GM21619 (cell line): ENCODE data around the gene EVL.

ENCODE experiments used
- ATAC-seq: cut with Tn5 transposase; IDR thresholded peaks from one replicate; pipeline ENCODE4 v1.9.1; 2021; ENCODE audit not compliant: unreplicated experiment

EVL gene

GRCh38 chr14:100038065-100038464 lies 27.2 kb upstream of the EVL start:
- no peak for ATAC-seq

DNA sequence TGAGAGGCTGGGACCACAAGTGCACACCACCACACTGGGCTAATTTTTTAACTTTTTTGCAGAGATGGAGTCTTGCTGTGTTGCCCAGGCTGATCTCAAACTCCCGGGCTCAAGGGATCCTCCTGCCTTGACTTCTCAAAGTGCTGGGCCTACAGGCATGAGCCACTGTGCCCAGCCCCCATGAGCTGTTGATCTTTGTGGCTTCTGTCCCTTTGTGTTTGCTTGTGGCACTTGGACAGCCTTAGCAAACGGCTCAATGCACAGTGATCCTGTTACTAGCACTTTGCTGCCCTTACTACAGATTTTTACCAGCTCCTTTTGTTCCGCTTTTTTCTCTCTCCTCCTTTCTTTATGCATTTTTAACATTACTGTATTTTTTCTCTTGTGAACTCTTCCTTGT lies 25.3 kb upstream of the EVL start:
- no peak for ATAC-seq

GRCh38 chr14:100041271-100041670 lies 24.0 kb upstream of the EVL start:
- ATAC-seq = no peak

GRCh38 chr14:100042286-100042685 lies 22.9 kb upstream of the EVL start:
- no peak for ATAC-seq

DNA sequence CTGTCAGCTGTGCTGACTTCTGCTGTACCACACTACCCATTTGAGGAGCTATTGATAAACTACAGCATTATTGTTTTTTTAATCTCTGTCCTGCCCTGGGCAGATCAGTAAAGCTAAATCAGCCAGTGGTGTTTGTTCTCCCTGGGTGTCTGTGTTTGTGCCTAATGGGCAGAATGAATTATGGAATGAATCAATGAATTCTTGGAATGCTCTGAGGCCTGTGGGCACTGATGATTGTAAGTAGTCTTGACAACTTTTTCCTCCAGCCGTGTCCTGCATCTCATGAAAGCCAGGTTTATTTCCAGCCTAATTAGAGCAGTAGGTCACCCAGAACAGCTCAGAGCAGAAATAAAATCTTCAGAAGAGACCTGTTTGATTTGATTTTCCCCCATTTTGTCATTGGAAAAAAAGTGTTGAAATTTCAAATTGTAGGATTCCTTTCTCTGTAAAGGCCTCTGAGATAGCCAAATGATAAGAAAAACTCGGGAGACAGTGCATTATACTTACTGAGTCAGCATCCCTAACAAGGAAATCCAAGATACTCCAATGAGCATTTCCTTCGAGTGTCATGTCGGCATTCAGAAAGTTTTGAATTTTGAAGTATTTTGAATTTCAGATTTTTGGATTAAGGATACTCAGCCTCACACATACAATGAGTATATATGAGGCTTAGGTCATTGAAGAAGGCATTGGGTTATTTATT lies 19.4 kb upstream of the EVL start:
- no peak for ATAC-seq

DNA sequence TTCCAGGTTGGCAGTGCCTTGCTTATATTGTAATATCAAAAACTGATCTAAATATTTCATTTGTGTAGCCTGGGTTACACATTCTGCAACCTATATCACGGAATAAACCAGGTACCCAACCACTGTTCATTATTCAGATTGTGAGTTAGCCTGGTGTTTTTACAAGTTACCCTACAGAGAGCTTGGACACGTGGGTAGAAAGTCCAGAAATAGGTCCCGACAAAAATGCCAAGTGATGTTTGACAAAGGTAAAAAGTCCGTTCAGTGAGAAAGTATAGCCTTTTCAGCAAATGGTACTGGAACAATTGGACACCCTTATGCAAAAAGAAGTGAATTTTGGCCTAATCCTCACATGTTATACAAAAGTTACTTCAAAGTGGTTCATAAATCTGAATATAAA lies 17.6 kb upstream of the EVL start:
- ATAC-seq = no peak

DNA sequence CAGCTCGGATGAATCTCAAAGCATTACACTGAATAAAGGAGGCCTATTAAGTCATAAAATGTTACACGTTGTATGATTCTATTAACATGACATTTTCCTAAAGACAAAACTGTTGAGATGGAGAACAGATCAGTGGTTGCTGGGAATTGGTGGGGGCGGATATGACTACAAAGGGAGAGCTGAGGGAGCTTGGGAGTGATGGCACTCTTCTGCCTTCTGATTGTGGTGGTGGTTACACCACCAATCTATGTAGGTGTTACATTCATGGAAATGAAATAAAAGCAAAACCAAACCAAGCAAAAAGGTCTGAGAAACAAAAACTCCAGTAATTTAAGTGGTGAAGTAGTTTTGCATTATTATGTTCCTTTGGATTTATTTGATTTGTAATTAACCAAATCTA lies 16.4 kb upstream of the EVL start:
- no peak for ATAC-seq

DNA sequence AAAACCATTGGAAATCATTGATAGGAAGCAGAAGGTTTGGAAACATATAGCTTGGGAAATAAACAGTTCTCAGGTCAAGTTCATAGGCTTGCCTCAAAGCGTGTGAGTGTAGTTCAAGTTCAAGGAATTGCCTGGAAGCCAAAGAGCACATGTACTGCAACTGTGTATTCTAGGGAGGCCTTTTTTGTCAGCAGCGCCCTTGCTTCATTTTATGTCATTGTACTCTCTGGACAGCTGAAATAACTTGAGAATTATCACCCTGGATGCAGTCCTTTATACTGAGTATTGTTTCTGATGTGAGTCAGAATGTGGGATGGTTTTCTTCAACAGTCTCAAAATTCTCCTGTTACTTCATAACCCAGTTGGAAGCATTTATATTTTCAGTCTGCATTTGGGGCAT lies 16.0 kb upstream of the EVL start:
- no peak for ATAC-seq

GRCh38 chr14:100051103-100051502 lies 14.1 kb upstream of the EVL start:
- ATAC-seq = no peak

GRCh38 chr14:100051543-100051942 lies 13.7 kb upstream of the EVL start:
- ATAC-seq = no peak

DNA sequence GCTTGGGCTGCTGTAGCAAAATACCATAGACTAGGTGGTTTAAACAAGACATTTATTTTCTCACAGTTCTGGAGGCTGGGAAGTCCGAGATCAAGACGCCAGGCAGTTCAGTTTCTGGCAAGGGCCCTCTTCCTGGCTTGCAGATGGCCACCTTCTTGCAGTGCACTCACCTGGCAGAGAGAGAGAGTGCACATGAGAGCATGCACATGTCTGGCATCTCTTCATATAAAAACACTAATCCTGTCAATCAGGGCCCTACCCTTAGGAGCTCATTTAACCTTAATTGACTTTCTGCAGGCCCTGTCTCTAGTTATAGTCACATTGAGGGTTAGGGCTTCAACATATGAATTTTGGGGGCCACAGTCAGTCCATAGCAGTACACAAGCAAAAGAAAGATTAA lies 12.4 kb upstream of the EVL start:
- ATAC-seq = no peak

GRCh38 chr14:100054316-100055075 lies 10.7 kb upstream of the EVL start:
- ATAC-seq = no peak

DNA sequence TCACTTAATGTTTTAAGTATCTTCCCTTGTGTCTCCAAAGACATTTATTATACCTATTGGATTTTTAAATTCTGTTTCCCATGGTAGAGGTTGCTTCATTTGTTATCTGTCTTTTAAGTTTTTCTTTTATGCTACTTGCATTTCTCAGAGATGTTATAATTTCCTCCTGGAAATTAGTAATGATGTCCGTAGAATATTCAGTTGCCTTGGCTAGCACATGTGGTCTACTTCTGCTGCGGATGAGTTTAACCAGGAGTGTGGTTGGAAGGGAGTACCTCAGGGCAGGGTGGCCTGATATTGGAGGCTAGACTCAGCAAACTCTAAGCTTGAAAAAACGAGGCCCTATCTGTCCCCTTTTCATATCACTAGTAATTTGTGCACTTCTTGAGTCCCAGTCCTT lies 8.8 kb upstream of the EVL start:
- no peak for ATAC-seq

DNA sequence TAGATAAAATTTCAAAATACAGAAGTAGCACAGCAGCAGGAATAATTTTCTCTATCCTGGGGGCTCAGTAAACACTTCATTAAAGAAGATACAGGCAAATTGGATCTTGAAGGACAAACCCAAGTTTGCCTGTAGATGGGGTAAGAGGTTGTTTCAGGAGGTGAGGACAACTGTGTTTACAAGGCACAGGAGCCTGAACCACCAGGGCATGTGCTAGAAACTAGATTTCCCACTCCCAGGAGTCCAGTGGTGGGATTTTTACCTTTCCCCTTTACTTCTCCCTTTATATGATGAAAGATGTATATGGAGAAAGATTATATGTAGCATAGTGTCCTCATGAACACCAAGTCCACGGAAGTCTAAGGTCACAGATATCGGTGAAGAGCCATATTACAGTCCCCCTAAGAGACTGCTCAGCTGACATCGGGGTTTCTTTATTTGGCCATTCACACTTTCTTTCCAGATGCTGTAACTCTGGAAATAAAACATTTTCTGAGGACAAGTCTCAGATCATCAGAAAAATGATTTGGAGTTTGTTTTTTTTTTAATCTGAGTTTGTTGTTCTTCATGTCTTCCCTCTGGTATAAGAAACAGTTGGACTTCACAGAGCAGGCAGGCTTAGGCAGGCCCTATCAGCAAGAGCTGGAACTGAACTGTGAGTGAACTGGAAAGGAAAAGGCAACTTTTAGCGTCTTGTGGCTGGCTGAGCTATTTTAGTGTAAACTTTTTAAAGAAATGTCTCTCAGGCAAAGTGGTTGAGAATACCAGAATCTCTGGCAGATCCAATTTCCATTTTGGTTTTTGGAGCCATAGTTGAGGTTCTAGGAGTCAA lies 8.0 kb upstream of the EVL start:
- ATAC-seq = peak; percentile 47

DNA sequence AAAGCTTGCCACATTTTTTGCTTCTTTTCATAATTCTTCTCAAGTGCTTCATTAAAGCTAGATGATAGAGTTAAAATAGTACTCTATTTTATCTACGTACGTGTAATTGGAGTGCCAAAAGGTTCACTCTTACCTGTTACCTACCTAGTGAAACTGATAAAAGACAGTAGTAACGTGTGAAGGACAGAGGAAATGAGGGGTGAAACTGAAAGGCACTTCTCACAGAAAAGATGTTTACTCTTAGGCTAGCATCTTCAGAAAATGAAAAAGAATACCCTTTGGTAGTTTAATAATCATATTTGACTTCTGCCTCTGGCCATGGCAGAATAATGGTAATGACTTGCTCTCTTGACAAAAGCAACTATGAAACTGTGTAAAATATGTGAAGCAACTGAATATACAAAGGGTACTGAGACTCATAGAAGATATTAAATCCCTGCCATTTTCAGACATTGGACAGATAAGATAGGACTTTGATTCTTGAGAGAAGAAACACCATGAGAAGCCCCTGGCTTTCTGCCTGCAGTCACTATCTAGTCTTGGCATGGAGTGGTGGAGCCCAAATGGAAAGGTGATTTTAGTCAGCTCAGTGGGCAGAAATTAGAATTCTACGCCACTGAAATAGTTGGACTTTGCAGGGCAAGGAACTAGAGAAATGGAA lies 6.3 kb upstream of the EVL start:
- ATAC-seq = peak; percentile 85

DNA sequence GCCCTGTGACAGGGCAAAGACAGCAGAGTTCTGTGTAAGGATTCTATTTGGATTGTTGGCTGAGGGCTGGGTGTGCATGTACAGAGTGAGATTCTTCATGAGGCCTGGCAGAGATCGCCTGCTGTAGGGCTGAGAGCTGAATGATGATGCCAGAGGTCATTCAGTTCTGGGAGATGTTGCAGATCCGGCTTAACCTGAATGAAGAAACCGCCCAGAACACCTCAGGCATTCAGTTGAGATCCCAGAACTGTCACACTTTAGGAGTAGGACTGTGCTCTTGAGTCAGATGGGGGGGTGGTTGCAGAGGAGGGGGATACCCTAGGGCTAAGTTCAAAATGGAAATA lies 5.8 kb upstream of the EVL start:
- ATAC-seq = no peak

DNA sequence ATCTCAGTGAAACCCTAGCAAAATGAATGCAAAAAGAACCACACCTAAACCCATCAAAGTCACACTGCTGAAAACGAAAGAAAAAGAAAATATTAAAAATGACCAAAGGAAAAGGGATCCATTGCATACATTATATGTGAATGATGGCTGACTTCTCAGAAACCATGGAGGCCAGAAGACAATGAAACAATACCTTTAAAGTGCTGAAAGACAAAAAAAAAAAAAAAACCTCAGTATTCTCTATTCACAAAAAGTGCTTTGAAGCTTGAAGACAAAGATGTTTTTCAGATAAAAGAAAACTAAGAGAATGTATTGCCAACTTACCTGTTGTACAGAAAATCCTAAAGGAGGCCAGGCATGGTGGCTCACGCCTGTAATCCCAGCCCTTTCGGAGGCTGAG lies 4.5 kb upstream of the EVL start:
- no peak for ATAC-seq

DNA sequence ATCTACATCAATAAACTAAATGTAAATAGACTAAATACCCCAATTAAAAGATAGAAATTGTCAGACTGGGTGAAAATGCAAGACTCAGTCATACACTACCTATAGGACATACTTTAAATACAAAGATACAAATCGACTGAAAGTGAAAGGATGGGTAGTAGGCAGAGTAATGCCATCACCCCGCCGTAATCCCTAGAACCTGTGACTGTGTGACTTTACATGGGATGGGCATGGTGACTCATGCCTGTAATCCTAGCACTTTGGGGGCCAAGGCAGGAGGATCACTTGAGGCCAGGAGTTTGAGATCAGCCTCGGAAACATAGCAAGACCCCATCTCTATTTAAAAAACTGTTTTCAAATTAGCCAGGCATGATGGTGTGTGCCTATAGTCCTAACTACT lies 2.6 kb upstream of the EVL start:
- ATAC-seq = no peak

GRCh38 chr14:100063314-100063941 lies 1.8 kb upstream of the EVL start:
- no peak for ATAC-seq

DNA sequence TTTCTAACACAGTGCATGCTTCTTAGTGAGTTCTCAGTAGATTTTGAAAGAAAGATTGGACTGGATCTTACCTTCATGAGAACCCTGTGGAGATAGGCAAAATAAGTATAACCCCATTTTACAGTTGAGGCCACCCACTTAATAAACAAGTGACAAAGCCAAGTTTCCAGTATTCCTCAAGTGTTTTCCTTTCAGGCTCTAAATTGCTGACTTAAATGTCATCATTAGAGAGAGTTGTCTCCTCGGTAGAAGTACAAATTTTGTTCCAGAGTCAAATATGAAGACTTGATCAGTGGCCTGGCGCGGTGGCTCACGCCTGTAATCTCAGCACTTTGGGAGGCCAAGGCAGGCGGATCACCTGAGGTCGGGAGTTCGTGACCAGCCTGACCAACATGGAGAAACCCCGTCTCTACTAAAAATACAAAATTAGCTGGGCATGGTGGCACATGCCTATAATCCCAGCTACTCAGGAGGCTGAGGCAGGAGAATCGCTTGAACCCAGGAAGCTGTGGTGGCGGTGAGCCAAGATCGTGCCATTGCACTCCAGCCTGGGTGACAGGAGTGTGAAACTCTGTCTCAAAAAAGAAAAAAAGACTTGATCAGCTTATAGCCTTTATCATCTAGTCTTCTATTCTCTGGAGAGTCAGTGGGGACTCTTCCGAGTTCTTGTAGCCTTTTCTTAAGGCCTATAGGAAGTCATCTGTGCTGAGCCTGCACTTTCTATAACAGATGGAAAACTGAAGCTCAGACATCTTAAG lies 708 bp upstream of the EVL start:
- ATAC-seq = peak; percentile 6
